Posterior vena cava (tissue), 2 donors: Measurements from ENCODE around the gene EMX2. TPM values are rescaled to one million over a fixed set of nuclear protein-coding genes. Genes with fewer than 3 reads are reported as not detected.

Experiments
- DNase-seq: peaks from one replicate; pipeline ENCODE4 v3.0.0-alpha.2; 2020; ENCODE audit warnings: low spot score
- intact Hi-C, 2 donors: fragments of 100-400 bp; cut with DNase I; formaldehyde crosslinking; loops; one replicate each; pipeline versions ENCODE4 v1.14.1 to v1.14.2; 2022 to 2023
- total RNA-seq, 2 donors: library from RNA; stranded (reverse); fragmentation: NEBNext Ultra II Directional; extraction: Animal tissue kit (Norgen Biotek cat#: 25700); gene quantifications; one replicate each; pipeline ENCODE4 v1.2.1, GENCODE V29; 2021
- donor health status: DM: yes; HTN: yes; CAD: no.
- donor health status: DM: yes; HTN: yes; CAD: no.

Gene EMX2
- total RNA-seq, 2 donors from 2014 or later: 2.5 to 3.6 TPM

DNA sequence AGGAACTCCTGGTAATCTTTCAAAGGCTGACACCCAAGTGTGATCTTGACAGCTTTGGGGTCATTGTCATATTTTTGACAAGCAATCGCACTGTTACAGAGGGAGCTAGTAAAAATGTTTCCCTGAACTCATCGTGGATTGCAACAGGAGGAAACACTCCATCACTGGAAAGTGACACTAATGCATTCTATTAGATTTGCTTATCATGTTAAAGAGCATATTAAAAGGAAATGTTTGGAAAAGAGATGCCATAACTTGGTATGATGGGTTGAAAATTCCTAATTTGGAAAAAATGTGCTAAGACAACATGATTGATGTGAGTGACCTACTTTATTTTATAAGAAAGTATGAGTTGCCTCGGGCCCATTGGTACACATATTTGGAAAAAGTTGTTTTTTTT is 22.7 kb upstream of the EMX2 start:
- intact Hi-C loops: loop anchor here in 1 of 2 donors (5.0 to 10.0 kb wide), 2 partner anchors 925 to 1877 kb away; no protein-coding TSS in a partner anchor
- DNase-seq: no peak

DNA sequence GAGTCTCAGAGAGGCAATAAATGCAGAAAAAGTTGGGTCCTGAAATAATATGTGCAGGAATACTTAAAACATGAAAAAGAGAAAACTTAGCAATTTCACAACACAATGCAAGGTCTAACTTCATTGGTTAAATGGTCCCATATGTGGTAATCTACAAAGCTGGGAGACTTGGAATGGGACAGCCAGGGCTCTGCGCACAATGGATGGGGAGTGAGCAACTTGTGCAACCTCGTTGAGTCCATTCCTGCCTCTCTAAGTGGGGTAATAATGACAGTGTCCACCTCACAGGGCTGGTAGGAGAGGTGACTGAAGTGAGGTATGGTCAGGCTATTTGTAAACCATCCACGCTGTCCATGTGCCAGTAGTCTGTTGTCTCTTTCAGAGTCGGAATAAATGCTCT is 11.8 kb upstream of the EMX2 start:
- intact Hi-C loops: no loop called here
- DNase-seq: no peak

DNA sequence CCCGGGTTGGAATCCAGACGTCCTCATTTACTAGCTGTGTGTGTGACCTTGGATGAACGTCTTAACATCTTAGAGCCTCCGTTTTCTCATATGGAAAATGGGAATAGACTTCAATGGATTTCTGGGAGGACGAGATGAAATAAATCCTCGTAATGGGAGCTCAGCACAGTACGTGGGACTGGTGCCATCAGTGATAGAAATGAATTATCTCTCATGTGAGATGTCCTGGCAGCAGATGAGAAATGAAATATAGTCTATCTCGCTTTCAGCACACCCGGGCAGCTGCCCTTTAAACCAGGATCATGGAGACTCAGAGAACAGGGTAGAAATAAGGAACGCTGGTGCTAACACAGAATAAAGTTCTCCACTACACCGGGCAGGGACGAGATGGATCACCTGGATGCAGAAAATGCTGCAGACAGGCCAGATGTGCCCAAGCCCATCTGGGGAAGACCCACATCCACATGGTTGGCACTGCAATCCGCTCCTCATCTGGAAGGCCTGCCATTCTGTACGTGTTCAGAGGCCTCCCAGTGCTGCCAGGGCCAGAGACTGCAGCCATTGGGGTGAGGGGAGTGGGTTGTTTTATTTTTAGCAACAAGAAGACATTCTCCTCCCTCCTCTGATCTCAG is 11.1 kb upstream of the EMX2 start:
- no peak for DNase-seq
- intact Hi-C loops: no loop called here

DNA sequence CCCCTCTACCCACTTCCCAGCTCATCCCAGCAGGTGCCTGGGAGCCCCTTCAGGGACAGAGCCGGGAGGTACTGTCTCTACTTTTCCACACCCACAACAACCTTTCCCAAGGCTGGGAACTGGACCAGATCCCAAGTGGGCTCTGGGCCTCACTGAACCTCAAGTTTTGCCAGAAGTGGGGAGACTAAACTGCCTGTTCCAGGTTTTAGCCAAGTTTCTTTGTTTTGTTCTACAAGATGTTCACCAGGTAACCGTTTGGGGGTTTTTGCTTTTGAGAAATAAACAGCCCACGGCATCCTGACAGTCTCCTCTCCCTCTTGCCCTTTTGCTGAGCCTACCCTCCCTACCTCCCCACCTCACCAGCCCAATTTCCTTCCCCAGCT is 10.6 kb upstream of the EMX2 start:
- intact Hi-C loops: no loop called here
- no peak for DNase-seq

DNA sequence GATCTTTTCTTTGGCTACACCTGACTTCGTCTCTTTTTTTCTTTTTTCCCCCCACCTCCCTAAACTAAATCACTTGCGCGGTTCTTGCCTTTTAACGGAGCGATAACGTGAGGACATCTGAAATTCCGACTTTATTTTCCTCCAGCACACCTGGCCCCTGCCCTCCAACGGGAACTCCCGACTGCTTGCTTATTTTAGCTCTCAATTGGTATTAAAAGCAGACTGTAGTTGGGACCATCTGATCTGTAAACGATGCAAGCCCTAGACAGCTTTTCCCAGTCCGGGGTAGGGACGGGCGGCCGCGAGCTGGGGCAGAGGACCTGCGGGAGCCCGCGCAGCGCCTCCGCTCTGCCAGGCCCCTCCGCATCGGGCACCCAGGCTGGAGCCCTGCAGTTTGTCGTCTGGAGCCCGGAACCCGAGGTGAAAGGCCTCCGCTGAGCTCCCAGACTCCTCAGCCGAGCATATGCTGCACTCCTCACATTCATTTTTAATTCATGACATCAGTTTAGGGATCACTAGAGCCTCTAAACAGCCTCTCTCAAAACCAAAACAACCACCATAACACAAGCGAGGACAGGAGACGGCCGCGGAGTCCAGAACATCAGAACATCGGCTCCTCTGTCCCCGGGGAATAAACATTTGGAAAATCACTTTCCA is 10.0 kb upstream of the EMX2 start:
- intact Hi-C loops: no loop called here

DNA sequence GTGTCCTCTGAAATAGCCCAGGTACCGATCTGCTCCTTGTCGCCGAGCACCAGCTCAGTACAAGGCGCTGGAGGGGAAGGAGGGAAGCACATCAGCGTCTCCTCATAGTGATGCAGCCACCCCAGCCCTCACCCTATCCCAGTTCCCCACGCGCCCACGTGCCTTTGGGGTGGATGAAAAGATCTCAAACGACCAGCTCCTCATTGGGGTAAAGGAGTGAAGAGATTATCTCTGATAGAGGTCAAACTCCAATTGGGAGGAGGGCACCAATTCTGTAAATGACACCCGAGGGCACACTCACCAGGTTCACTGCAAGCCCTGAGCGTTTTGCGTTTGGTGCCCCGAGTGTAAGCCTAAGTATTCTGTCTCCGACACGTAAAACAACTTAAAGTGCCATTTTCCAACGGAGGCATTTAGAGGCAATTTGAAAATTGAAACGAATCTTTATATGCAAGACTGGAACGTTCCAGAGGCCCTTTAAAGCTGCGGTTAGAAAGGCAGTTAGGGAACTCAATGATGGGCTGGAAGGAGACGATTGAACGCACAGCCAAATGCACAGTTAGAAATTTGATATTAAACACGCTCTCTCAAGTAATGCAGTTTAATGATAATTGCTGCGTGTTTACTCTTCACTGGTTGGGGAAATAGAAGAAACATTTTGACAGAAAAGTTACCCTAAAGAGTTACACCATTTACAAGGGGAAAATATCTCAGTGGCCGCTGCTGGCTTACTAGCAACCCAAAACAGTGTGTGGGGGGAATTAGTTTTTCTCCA is 8.9 kb upstream of the EMX2 start:
- intact Hi-C loops: no loop called here
- no peak for DNase-seq

More for the DNA sequence above, 10.0 kb upstream of the EMX2 start:
- DNase-seq: no peak

DNA sequence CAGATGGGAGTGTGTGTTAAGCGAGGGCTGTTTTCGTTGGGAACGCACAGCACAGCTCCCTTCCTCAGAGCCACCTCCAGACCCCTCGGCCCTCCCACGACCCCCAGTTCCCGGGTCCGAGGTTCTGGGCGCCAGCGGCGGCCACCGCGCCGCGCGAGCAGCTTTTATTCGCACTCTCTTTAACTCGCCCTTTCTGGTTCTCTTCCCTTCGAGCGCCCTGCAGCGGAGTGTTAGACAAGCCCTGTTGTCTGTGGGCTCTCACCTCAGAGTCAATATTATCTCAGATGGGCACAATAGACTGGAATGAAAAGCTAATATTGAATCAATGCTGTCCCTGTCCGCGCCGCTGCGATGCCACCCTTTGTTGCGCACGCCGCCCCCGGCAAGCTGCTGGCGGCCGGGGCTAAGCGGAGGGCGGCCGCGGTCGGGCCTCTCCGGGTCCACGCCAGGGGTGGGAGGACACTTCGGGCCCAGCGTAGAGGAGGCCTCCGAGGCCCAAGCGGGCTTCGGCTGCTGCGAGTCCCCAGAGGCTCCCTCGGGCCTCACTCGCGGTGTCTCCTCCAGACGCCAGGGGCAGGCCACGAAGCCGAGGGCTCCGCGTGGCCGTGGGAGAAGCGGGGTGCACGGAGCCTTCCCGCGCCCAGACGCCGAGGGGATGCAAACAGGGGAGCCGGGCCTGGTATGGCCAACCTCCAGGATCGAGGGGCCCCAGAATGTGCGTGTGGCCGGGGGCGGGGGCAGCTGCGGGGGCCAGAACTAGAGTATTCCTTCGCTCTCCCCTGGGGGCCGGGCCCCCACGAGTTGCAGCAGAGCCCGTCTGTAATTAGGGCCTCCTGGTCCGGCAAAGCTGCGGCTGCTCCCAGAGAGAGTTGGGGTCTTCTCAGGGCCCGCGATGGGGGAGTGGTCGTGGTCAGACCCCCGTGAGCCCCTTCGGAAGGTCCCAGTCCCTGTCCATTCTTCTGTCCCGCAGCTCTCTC is 7.9 kb upstream of the EMX2 start:
- intact Hi-C loops: loop anchor here (5.0 kb wide), 2 partner anchors 703 to 708 kb away; no protein-coding TSS in a partner anchor
- no peak for DNase-seq

DNA sequence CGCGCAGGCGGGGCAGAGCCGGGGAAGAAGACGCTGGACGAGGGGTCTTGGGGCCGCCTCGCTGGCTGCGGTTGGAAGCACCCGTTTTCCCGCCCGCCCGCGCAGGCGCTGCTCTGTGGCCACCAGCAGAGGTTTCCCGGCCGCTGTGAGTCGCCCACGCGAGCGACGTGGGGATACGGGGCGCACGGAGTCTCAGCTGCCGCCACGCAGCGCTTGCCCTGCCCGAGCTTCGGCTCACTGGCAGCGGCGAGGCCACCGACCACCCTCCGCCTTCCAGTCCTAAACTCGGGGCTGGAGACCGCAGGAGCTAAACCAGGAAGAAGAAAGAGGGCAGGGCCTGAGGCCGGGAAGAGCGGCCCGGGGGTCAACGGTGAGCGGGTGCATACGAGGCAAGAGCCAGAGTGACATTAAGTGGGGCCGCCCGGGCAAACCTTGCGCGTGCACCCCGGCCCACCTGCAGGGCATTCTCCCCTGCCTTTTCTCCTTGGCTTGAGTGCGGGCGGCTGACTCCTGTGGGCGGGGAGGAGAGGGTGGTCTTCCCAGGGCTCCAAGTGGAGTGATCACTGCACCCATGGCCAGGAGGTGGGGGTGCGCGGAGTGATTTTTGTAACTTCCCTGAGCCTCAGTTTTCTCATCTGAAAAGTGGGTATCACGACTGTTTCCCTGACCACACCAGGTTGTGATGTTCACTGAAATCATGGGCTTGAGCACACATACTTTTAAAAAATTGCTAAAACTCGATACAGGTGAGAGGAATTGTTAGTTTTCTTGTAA is 7.1 kb upstream of the EMX2 start:
- DNase-seq: no peak

DNA sequence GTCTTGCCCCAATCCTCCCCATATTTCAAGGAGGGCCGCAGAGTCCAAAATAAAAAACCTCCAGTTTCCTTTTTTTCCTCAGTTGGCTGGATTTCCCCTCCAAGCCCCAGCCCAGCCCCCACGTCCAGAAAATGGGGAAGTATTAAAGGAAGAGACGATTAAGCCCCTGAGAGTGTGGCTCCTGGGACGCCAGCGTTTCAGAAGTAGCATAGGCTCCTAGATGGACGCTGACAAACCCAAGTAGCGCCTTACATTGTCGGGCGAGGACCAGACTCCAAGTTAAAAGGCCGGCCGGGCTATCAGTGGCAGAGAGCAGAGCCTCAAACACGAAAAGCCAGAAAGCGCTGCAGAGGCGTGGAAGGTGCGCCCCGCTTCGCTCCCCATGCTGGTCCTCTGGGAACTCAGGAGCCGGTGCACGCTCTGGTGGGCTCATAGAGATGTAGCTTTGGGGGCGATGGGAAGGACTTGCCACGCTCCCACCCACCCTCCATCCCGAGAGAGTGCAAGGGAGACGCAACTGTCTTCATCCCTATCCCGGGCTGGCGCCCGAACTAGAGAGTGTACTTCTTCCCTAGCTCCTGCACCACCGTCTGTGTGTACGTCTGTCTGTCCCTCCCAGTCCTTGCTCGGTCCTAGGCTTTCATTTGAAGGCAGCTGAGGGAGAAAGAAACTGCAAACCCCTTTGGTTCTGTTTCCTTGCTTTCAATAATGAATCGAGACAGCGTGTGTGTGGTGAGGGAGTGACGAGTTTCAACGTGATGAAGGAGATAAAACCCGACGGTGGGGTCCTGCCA is 6.3 kb upstream of the EMX2 start:
- DNase-seq: no peak
- intact Hi-C loops: loop anchor here (5.0 kb wide), 2 partner anchors 701 to 706 kb away; no protein-coding TSS in a partner anchor

More for the DNA sequence above, 7.1 kb upstream of the EMX2 start:
- intact Hi-C loops: loop anchor here (5.0 kb wide), 2 partner anchors 702 to 707 kb away; no protein-coding TSS in a partner anchor

DNA sequence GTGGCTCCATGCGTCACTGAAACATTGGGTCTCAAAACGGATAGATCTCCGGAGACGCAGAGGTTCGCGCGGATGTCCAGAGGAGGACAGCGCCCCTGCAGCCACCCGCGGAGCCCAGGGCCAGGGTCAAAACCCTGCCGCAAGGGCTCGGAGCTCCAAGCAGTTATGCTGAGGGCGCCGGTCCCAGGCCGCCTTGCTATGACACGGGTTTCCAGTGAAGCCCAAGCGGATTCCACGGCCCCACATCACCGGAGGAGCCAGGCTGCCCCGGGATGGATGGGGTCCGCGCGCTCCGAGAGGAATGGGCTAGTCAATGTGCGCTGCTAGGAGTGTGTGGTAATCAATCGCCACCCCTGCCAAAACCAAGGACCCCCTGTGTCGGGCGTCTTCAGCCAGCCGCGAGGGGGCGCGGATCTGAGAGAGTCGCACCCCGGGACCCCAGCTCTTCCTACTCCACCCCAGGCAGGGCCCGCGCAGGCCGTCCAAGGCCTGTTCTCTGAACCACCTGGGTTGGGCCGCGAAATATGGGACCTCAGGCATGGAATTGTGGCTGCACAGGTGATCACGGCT is 5.6 kb upstream of the EMX2 start:
- intact Hi-C loops: loop anchor here (5.0 kb wide), 2 partner anchors 700 to 705 kb away; no protein-coding TSS in a partner anchor
- DNase-seq: no peak

DNA sequence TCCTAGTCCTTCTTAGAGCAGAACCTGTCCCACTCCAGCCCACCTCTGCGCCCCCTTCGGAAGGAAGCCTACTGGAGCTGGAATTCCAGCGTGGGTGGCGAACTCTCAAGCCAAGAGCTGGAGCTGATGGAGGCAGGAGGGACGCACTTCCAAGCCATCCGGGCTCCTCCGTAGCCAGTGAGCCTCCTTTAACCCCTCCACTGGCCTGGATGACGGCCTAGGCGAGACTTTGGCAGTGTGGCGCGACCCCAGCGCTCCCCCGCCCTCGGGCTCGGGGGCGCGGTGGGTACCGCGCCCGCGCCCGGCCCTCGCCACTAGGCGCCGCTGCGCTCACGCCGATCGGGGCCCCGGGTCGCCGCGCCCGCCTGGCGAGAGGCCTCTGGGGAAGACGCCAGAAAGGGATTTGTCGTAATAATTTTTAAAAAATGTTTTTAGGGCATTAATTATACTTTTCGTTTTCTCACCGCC is 5.1 kb upstream of the EMX2 start:
- intact Hi-C loops: loop anchor here (5.0 kb wide), 2 partner anchors 700 to 705 kb away; no protein-coding TSS in a partner anchor
- no peak for DNase-seq

DNA sequence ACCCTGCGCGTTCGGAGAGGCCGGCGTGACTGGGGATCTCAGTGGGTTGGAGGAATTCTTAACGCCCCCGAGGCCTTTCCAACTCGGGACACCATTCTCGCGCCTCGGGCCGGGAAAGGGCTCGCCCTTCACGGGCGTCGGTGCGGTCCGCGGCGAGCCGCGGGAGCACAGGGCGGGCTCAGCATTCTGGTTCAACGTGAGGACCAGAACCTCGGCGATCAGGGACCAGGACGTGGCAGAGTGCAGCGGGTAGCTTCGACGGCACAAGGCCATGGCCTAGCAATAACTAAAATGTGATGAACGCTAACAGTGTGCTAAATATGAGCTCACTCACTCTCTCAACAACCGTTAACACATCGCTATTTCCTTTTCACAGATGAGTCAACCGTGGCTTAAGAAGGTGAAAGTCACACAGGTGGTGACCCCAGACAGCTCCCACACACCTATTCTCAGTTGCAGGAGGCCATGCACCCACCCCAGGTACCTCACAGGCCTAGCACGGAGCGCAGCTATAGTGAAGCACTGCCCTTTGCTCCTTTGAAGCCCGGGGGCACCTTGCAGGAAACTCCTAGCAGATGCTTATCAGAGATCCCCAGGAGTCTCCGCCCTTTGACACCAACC is 4.5 kb upstream of the EMX2 start:
- intact Hi-C loops: loop anchor here (5.0 kb wide), 2 partner anchors 699 to 704 kb away; no protein-coding TSS in a partner anchor
- DNase-seq: no peak

DNA sequence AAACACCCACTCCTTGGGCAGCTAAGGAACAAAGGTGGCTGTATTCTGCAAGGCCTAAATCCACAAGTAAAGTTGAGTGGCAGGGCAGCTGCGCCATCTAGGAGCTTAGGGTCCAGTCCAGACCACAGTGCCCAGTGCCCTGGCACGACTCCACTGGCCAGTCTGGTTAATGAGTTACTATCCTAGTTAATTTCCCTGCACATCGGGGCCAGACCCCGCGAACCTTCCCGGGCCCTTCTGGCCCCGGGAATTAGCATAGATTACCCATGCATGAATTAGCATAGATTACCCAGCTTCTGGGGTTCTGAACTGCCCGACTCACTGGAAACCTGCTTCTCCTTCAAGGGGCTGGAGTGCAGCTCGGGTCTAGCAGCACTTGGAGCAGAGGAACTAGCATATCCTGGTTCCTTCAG is 3.2 kb upstream of the EMX2 start:
- intact Hi-C loops: loop anchor here (5.0 kb wide), 2 partner anchors 698 to 703 kb away; no protein-coding TSS in a partner anchor
- DNase-seq: no peak

DNA sequence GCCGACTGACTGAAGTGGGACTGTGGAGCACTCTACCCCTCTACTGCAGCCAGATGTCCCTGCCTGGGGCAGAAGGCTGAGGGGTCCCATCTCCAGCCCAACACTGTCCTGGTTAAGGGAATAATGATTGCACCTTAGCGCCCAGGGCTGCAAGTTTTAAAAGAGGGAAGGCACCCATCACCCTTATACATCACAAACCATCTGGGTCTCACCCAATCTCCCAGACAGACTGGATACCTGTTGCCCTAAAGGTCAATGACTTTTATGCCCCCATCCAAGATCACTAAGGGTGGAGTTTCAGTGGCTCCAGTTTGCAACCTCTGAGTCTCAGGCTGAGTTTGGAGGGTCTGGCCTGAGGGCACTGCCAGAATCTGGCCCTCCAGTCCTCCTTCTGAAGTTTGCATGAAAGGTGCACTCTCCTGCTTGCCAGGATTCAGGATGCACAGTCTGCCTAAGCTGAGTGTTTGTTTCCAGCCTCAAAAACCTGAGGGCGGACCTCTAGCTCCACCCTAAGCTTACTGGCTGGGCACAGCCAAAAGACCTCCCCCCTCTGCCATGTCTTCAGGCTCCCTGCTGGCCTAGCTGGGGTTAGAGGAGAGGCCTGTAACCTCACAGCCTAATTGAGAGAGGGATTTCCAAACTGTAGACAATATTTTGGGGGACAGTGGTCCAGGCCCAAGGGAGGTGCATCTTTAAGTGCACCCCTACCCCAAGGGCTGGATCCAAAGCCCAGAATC is 2.5 kb upstream of the EMX2 start:
- intact Hi-C loops: loop anchor here (5.0 kb wide), 2 partner anchors 697 to 702 kb away; no protein-coding TSS in a partner anchor
- DNase-seq: no peak

DNA sequence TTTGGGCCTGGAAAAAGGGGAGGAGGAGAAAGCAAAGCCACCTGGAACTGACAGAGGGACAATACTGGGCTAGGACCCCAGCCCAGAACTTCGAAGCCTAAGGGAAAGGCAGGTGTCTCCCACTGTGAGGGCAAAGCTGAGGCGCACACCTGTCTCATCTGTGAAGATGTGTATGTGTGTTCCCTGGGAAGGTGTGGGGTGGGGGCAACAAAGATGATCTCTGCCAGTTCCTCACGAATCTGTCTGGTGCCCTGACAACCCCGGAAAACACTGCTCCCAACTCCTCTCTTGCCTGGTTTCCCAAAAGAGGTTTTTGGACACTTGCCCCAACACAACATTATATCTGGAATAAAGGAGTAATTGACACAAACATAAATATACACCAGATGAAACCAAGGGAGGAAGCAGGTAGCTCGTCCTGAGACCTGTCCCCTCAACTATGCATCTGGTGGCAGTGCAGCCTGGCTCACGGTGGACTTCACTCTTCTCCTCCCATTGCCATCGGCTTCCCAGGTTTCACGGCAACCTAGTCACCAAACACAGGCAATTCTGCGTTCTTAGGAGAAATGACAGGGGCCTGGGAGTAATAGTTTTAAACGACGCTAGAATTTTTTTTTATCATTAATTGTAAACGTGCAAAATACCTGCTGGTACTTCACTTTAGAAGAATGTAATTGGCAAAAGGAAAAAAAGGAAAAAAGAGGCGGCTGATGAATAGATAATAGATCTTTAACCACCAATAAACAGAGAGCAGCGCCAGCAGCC is 1.7 kb upstream of the EMX2 start:
- intact Hi-C loops: no loop called here
- DNase-seq: no peak
